Heart right ventricle (tissue), 16 donors: ENCODE results near the gene MGLL. TPM values are rescaled to one million over a fixed set of nuclear protein-coding genes. Genes with fewer than 3 reads are reported as not detected.

Experiments
- ATAC-seq, 8 donors: fragments of 200-7000 bp; cut with Tn5 transposase; one replicate each; pipeline ENCODE4 v1.9.1; 2020; ENCODE audit warnings: mild to moderate bottlenecking in 8 of 8, moderate library complexity in 8 of 8, moderate number of reproducible peaks in 1 of 8
- DNase-seq, 2 donors: peaks; one replicate each; pipeline ENCODE4 v3.0.0-alpha.2; 2020
- H3K27ac ChIP-seq, 10 donors: fragments of 200-600 bp; sonication (generic) in 2 of 10; one replicate each; pipeline versions ENCODE4 v1.5.0 to v1.8.0; 2020 to 2022; ENCODE audit warnings: mild to moderate bottlenecking in 3 of 10
- H3K27me3 ChIP-seq, 7 donors: fragments of 200-600 bp; one replicate each; pipeline ENCODE4 v1.8.0; 2021 to 2022; ENCODE audit warnings: mild to moderate bottlenecking in 2 of 7
- H3K36me3 ChIP-seq, 9 donors: fragments of 200-600 bp; sonication (generic) in 1 of 9; one replicate each; pipeline versions ENCODE4 v1.5.0 to v1.8.0; 2020 to 2022; ENCODE audit warnings: mild to moderate bottlenecking in 2 of 9
- H3K4me1 ChIP-seq, 9 donors: fragments of 200-600 bp; sonication (generic) in 1 of 9; one replicate each; pipeline versions ENCODE4 v1.5.0 to v1.8.0; 2020 to 2022; ENCODE audit warnings: mild to moderate bottlenecking in 4 of 9
- H3K4me3 ChIP-seq, 10 donors: fragments of 200-600 bp; sonication (generic) in 2 of 10; one replicate each; pipeline versions ENCODE4 v1.5.0 to v1.8.0; 2020 to 2022; ENCODE audit warnings: mild to moderate bottlenecking in 7 of 10, moderate library complexity in 2 of 10
- H3K9me3 ChIP-seq, 11 donors: fragments of 200-600 bp in 10 of 11; sonication (generic) in 2 of 11; one replicate each; pipeline versions ENCODE4 v1.5.0 to v1.8.0; 2013 to 2022; ENCODE audit warnings: mild to moderate bottlenecking in 2 of 11, control low read depth in 1 of 11, moderate library complexity in 1 of 11
- CTCF ChIP-seq, 9 donors: fragments of 200-600 bp; sonication (generic) in 2 of 9; IDR thresholded peaks; one replicate each; pipeline versions ENCODE4 v1.5.0 to v1.8.0; 2021 to 2022; ENCODE audit warnings: antibody characterized with exemption in 9 of 9, mild to moderate bottlenecking in 5 of 9, moderate library complexity in 1 of 9
- WGBS, 2 donors: extraction: QIAGEN DNeasy Blood & Tissue Kit; methylation state at CpG; one replicate each; pipeline ENCODE4 v1.1.7; 2013; ENCODE audit warnings: inconsistent platforms in 1 of 2; 5-methylcytosine and 5-hydroxymethylcytosine counted together
- intact Hi-C, 10 donors: fragments of 100-400 bp; cut with DNase I; formaldehyde crosslinking; loops; one replicate each; pipeline versions ENCODE4 v1.11.1 to v1.14.2; 2022
- polyA plus RNA-seq, 2 donors: library from polyadenylated mRNA; stranded (reverse); fragments of 200-250 nt; gene quantifications; one replicate each; pipeline ENCODE4 v1.2.3, GENCODE V29; 2013
- total RNA-seq, 10 donors: library from RNA; stranded (reverse); fragmentation: NEBNext Ultra II Directional in 3 of 10; extraction: Animal tissue kit (Norgen Biotek cat#: 25700) in 3 of 10; gene quantifications; one replicate each; pipeline versions ENCODE4 v1.2.1 to v1.2.4, GENCODE V29; 2021 to 2023
- donor health status: Arrhythmogenic right ventricular cardiomyopathy.
- donor health status: ischemic (EF 13 %, LVEDD 7.1; RV severe dilation, severe dysfunction).
- donor health status: healthy with polysubstance abuse.
- donor health status: DM: no; HTN: yes; CAD: no.
- donor health status: DM: no; HTN: no; CAD: no.
- donor health status: ischemic (EF 25% LVEDD 6.9; RV normal size, moderate dysfunction).
- donor health status: ischemic (EF 25% LVEDD 5.7; RV mildly dilated, moderate dysfunction).
- donor health status: healthy.
- donor health status: DM: yes; HTN: yes; CAD: no.
- donor health status: Ischemic cardiomyopathy.
- donor health status: ischemic (EF 35%, LVEDD 5.7; RV mildly dilated, moderate dysfunction).
- donor health status: nonischemic (EF 11% LVEDD 7.7; RV severe dilation, severe dysfunction).
- donor health status: DM: yes; HTN: yes; CAD: no.
- donor health status: PGD.
- donor health status: ischemic (EF 29% LVEDD 5.4; RV normal size, mild dysfunction).
- donor health status: nonischemic (EF 23%, LVEDD 6.1; RV moderate dilation, normal function).

Gene MGLL
- total and polyA plus RNA-seq, 12 donors: 35.7 to 103 (median 65.2) TPM

- no peak overlapping the region for H3K4me3 ChIP-seq
- intact Hi-C loops: loop anchor here in 3 of 10 donors (5.0 kb wide), 2 partner anchors 35 to 40 kb away; partner anchors contain the start of gene MGLL (in 3 of the 3)
Observed at GRCh38 chr3:127787571-127788365, 34.5 kb downstream of the MGLL start.

GRCh38 chr3:127787071-127787490 is 35.2 kb downstream of the MGLL start:
- Histone ChIP-seq H3K9me3 (no peaks in the 10 kb centered on the region), H3K36me3 (peaks cover 0 to 51% (median 0%) of the 10 kb centered on the region in 9 donors), H3K27ac (peak overlapping the region; percentile 0 to 91 (median 64)), H3K4me3 (no peak overlapping the region), H3K4me1 (peaks cover 40 to 99% (median 80%) of the 10 kb centered on the region in 9 donors), H3K27me3 (no peaks in the 10 kb centered on the region)
- ATAC-seq (peak in 7 of 8 donors; percentile 25 to 59 (median 44)), DNase-seq (peak in 1 of 2 donors; percentile 57)
- intact Hi-C loops: loop anchor here in 3 of 10 donors (5.0 kb wide), 2 partner anchors 35 to 40 kb away; partner anchors contain the start of gene MGLL (in 3 of the 3)
- no peak for TF ChIP-seq CTCF (IDR thresholded peaks at IDR 0.05)
- 25 to 45% methylated on average over 9 of the region's 9 CpGs for WGBS, 2 donors

More at GRCh38 chr3:127787571-127788365, 34.5 kb downstream of the MGLL start:
- no peak for TF ChIP-seq CTCF (IDR thresholded peaks at IDR 0.05)
- ATAC-seq: peak in 1 of 8 donors; percentile 20
- H3K9me3 ChIP-seq: no peaks in the 10 kb centered on the region
- 46 to 47% methylated on average over 16 of the region's 16 CpGs for WGBS, 2 donors
- peak overlapping the region; percentile 0 to 91 (median 64) for H3K27ac ChIP-seq
- no peak for DNase-seq
- peaks cover 43 to 100% (median 86%) of the 10 kb centered on the region in 9 donors for H3K4me1 ChIP-seq
- peaks cover 0 to 51% (median 0%) of the 10 kb centered on the region in 9 donors for H3K36me3 ChIP-seq
- no peaks in the 10 kb centered on the region for H3K27me3 ChIP-seq

DNA sequence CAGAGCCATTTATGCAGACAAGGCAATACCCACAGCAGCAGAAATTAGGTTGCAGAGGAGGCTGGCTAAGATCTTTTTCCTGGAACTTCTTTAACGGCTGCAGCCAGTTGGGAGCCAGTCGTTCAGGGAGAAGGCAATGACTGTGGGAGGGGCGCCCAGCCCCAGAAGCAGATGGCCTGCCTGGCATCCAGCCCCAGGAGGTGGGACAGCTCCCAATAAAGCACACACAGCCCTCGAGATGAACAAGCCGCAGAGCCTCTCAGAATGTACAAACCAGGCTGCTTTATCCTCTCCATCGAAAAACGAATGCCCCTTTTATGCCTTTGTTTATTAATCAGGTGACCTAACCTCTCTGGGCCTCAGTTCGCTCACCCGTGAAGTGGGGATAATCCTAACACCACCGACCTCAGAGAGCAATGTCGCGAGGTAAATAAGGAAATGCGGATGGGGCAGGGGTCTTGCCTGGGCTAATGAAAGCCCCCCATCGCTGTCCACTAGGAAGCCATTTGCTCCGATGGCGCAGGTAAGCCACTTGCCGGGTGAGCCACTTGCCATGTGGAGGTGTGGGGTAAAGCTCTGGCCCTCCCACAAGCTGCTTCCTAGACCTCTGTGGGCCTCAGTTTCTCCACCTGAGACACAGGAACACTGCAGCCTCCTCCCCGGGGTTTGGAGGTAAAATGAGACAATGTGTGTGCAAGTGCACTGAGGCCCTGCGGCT is 35.8 kb downstream of the MGLL start:
- H3K9me3 ChIP-seq: no peaks in the 10 kb centered on the region
- intact Hi-C loops: loop anchor here in 3 of 10 donors (5.0 kb wide), 2 partner anchors 36 to 39 kb away; partner anchors contain the start of gene MGLL (in 3 of the 3)
- H3K36me3 ChIP-seq: peaks cover 0 to 54% (median 0%) of the 10 kb centered on the region in 9 donors
- H3K27me3 ChIP-seq: no peaks in the 10 kb centered on the region
- peaks cover 37 to 99% (median 80%) of the 10 kb centered on the region in 9 donors for H3K4me1 ChIP-seq
- ATAC-seq (peak; percentile 76 to 87 (median 84)), DNase-seq (peak; percentile 85 to 87)
- H3K4me3 ChIP-seq: no peak overlapping the region
- TF ChIP-seq CTCF (IDR thresholded peaks at IDR 0.05): no peak
- WGBS, 2 donors: 56 to 58% methylated on average over 19 of the region's 19 CpGs
- H3K27ac ChIP-seq: peak overlapping the region; percentile 21 to 91 (median 64)
